Astrocyte of the spinal cord (primary cell): Measurements from ENCODE around the gene KCTD19.
A peak's percentile ranks its signal among the peaks of the same experiment; 100 is the strongest.

ENCODE experiments used
- DNase-seq: peaks from one replicate; pipeline ENCODE4 v3.0.0; 2011; ENCODE audit warnings: low read depth, low spot score
- H3K4me3 ChIP-seq: 2 replicates; pipeline ENCODE4 v1.5.1; 2011; ENCODE audit warnings: low read depth, mild to moderate bottlenecking, low read length, moderate library complexity
- in situ Hi-C: cut with HindIII; loops from 2 replicates; pipeline ENCODE4 v1.10.0; 2017; ENCODE audit warnings: low sequenced_read_pairs
- TF ChIP-seq, protein P1 (sequence below): IDR thresholded peaks from 2 replicates; pipeline ENCODE4 v1.5.1; 2012; ENCODE audit warnings: low read depth, mild to moderate bottlenecking, low read length, inconsistent platforms

KCTD19 gene

GRCh38 chr16:67298277-67298676 is 28.3 kb downstream of the KCTD19 start:
- in situ Hi-C loops: no loop called here
- TF ChIP-seq, protein P1, sequence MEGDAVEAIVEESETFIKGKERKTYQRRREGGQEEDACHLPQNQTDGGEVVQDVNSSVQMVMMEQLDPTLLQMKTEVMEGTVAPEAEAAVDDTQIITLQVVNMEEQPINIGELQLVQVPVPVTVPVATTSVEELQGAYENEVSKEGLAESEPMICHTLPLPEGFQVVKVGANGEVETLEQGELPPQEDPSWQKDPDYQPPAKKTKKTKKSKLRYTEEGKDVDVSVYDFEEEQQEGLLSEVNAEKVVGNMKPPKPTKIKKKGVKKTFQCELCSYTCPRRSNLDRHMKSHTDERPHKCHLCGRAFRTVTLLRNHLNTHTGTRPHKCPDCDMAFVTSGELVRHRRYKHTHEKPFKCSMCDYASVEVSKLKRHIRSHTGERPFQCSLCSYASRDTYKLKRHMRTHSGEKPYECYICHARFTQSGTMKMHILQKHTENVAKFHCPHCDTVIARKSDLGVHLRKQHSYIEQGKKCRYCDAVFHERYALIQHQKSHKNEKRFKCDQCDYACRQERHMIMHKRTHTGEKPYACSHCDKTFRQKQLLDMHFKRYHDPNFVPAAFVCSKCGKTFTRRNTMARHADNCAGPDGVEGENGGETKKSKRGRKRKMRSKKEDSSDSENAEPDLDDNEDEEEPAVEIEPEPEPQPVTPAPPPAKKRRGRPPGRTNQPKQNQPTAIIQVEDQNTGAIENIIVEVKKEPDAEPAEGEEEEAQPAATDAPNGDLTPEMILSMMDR: no peak

DNA sequence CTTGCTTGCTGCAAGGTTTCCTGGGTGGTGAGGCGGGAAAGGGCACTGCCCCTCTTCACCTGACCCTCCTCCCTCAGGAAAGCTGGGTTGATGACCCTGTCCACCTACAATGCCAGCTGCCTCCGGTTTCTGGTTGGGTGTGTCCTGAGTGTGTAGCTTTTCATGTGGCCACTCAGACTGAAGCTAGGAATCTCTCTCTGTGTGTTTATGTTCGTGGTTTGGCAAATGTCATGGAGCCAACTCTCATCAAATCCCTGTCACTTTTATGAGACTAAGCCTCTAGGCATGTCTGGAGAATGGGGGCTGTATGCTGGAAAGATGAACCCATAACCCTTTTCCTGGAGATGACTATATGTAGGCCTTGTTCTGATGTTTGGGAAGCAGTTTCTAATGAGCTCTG is 30.1 kb downstream of the KCTD19 start:
- no peak overlapping the region for H3K4me3 ChIP-seq
- peak; percentile 62 for DNase-seq
- TF ChIP-seq, protein P1: no peak
- in situ Hi-C loops: no loop called here

More at GRCh38 chr16:67298277-67298676, 28.3 kb downstream of the KCTD19 start:
- no peak overlapping the region for H3K4me3 ChIP-seq
- no peak for DNase-seq

DNA sequence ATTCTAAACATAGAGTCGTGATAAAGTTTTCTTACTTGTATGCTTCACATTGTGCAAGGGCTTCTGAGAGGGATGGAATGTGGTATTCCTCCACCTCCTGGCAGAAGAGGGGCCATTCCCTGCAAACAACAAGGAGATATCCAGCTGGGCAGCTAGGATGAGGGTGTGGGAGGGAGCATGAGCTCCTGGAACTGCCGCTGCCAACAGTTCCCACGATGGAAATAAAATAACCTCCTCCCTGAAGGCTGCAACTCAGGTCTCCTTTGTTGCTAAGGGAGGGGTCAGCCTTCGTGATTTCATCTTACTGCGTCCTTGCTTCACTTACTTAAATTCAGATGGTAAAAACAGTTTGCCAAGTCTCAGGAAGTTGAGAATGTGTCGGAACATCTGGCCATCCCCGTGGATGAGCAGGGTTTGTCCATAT is 31.6 kb downstream of the KCTD19 start:
- in situ Hi-C loops: no loop called here
- no peak overlapping the region for H3K4me3 ChIP-seq
- TF ChIP-seq, protein P1: no peak
- DNase-seq: no peak

DNA sequence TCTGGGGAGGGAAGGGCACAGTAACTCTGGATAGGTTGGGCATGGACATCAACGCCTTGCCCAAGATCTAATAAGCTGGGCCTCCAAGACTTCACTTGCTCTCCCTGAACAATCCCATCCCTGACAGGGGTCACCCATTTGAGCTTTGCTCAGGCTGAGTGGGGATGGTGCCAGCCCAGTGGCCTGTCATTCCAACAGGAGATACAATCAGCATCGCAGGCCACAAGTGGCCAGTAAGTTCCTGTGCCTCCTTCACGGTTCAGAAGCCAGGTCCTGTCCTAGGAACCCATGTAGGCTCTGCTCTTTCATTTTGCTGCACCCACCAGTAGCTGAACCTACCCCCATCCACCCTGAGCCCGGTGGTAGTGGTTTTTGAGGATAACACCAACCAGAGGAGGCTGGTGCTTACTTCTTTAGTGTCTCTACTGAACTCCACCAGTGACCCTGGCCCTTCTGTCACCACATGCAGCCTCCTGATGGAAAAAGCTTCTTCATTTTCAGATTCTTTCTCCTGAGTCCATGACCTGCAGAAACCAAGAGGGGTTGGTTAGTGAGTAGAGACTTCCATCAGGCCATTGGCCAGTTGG is 32.3 kb downstream of the KCTD19 start:
- in situ Hi-C loops: no loop called here
- TF ChIP-seq, protein P1: no peak
- DNase-seq: no peak
- no peak overlapping the region for H3K4me3 ChIP-seq

DNA sequence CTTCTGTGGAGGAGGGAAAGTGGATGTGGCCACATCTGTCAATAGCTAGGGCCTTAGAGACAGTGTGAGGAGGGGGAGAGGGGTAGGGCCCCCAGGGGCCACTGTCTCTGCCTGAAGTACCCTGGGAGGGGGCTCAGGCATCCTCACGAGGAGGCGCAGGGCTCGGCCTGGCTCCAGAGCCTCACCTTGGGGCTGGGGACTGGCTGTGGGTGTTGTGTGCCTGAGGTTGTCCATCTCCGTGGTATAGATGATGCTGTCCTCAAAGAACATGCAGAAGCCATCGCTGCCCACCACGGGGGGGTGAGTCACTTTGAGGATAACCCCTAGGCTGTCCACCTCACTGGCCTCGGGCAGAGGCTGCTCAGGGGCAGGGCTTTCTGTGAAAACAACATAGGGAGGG is 35.1 kb downstream of the KCTD19 start:
- in situ Hi-C loops: no loop called here
- no peak overlapping the region for H3K4me3 ChIP-seq
- TF ChIP-seq, protein P1: no peak
- DNase-seq: no peak

DNA sequence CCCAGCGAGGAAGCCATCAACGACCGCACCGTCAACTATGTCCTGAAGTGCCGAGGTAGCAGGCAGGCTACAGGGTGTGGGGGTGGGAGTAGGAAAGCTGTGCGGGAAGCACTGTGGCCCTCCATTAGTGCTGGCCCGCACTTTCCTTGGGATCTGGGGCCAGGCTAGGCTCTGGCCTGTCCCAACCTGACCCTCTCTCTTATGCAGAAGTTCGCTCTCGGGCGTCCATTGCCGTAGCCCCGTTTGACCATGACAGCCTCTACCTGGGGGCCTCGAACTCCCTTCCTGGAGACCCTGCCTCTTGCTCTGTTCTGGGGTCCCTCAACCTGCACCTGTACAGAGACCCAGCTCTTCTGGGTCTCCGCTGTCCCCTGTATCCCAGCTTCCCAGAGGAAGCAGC is 38.6 kb downstream of the KCTD19 start:
- DNase-seq: no peak
- TF ChIP-seq, protein P1: no peak
- in situ Hi-C loops: no loop called here
- no peak overlapping the region for H3K4me3 ChIP-seq
